Left kidney (tissue), 2 donors: ENCODE data around the gene SLC28A2. TPM values are rescaled to one million over a fixed set of nuclear protein-coding genes. Genes with fewer than 3 reads are reported as not detected.

Experiments used
- DNase-seq: peaks from one replicate; pipeline ENCODE4 v3.0.0-alpha.2; 2013
- polyA plus RNA-seq: library from polyadenylated mRNA; unstranded; fragments of 120-200 nt; gene quantifications from one replicate; pipeline ENCODE4 v1.2.1, GENCODE V29; 2013; ENCODE audit not compliant: insufficient read length

SLC28A2 gene
- polyA plus RNA-seq, 1 donor = 1.0 TPM

- no peak for DNase-seq
These were observed 68.7 kb downstream of the SLC28A2 start for GRCh38 chr15:45320581-45321205.

DNA sequence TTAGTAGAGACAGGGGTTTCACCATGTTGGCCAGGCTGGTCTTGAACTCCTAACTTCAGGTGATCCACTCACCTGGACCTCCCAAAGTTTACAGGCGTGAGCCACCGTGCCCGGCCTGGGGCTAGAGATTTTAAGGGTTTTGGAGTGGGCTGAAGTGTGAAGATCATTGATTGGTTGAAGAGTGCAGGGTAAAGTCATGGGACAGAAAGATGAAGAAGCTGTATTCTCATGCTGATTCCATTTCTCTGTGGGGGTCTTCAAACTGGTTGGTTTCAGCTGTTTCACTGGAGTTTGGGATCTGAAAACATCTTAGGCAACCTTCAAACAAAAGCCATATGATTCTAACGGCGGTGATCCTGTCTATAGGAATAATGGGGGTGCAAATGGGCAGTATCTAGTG lies 74.2 kb downstream of the SLC28A2 start:
- DNase-seq = no peak

DNA sequence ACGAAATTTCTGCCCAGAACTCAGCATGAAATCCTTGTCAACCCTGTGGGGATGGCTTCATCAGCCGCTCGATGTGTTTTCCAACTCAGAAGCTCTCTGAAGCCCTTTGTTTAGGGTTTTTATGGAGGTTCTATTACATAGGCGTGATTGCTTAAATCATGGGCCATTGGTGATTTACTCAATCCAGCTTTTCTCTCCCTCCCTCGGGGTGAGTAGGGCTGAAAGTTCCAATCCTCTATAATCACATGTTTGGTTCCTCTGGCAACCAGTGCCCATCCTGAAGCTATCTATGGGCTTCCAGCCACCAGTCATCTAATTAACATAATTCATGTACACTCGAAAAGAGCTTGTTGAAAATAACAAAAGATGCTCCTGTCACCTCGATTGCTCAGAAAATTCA lies 74.7 kb downstream of the SLC28A2 start:
- no peak for DNase-seq

Other genes starting within 250 kb of the SLC28A2 start
- gene SORD, start 229.0 kb upstream of the SLC28A2 start, polyA plus RNA-seq = 41.2 TPM
- 0.03 TPM for gene DUOX2, start 138.1 kb upstream of the SLC28A2 start, polyA plus RNA-seq
- not detected for gene DUOXA2, start 137.9 kb upstream of the SLC28A2 start, polyA plus RNA-seq
- 0.23 TPM for gene DUOXA1, start 122.4 kb upstream of the SLC28A2 start, polyA plus RNA-seq
- gene DUOX1, start 122.2 kb upstream of the SLC28A2 start, polyA plus RNA-seq = 7.8 TPM
- 15.6 TPM for gene SHF, start 64.3 kb upstream of the SLC28A2 start, polyA plus RNA-seq
- 242 TPM for gene GATM, start 126.3 kb downstream of the SLC28A2 start, polyA plus RNA-seq